Measurements from ENCODE around the gene STX8. TPM values are rescaled to one million over a fixed set of nuclear protein-coding genes. Genes with fewer than 3 reads are reported as not detected.

The STX8 gene
- total RNA-seq, 2 donors from 2014 or later: 57.3 to 73.8 TPM

DNA sequence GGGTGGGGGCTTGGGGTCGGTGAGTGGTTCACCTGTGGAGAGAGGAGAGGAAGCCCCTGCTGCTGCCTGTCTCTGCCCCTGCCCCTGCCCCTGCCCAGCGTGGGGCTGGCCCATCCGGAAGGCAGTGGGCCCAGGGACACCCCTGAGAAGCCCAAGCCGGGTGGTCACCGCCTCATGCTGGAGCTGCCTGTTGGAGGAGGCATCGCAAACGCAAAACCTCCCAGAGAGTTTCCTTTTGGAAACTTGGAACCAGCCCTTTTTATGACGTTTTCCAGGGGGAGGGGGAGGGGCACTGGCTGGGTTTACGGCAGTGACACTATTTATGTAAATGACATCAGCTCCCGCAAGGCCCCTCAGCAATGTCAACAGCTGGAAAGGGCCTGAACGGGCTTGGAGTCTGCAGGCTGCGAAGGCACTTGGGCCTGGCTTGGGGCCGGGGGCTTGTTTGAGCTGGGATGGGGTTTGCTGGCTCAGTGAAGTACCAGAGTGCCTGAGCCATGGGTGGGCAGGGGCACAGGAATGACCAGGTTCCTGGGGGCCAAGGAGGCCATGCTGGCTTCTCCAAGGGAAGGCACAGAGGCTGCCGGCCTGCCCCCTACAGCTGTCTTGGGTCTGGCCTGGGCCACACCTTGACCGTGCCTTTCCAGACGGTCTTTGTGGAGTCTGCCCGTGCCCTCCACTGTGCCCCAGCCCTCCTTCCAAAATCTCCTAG lies 334.8 kb downstream of the STX8 start:
- no peaks in the 10 kb centered on the region for H3K27me3 Mint-ChIP-seq
- ATAC-seq (replicated peaks): no peak
- H3K9me3 Mint-ChIP-seq: no peaks in the 10 kb centered on the region
- no peaks in the 10 kb centered on the region for H3K36me3 Mint-ChIP-seq (ENCODE audit: low read depth)
- no peak overlapping the region for H3K27ac Mint-ChIP-seq
- peaks cover 5% of the 10 kb centered on the region for H3K4me1 Mint-ChIP-seq
- H3K4me3 Mint-ChIP-seq: peak overlapping the region; percentile 11

GRCh38 chr17:9239793-9240658 lies 335.6 kb downstream of the STX8 start:
- Mint-ChIP-seq H3K36me3 (ENCODE audit: low read depth) (no peaks in the 10 kb centered on the region), H3K27ac (peak overlapping the region; percentile 62), H3K27me3 (no peaks in the 10 kb centered on the region), H3K4me1 (peaks cover 9% of the 10 kb centered on the region), H3K4me3 (peak overlapping the region; percentile 82), H3K9me3 (no peaks in the 10 kb centered on the region)
- ATAC-seq (replicated peaks): peak; percentile 71

DNA sequence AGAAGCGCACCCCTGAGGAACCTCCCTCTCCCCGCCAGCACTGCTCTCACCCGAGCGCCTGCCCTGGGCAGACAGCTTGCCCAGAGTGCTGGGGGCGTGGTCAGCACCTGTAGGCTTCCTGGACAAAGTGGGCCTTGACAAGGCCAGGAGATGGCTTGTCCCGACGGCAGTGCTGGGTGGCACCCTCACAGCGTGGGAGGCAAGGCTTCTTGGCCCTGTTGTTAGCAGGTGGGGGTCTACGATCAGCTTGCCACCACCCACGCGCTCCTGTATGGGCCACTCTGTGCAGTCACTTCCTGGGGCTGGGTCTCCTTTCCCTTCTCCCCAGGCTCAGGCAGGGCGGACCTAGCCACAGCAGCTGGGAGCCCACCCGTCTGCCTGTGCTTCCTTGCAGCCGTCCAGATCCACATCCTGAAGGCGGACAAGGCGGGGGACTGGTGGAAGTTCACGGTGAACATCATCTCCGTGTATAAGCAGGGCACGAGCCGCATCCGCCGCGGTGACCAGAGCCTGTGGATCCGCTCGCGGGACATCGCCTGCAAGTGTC lies 336.3 kb downstream of the STX8 start:
- Mint-ChIP-seq H3K4me3 (peak overlapping the region; percentile 82), H3K9me3 (no peaks in the 10 kb centered on the region), H3K4me1 (peaks cover 9% of the 10 kb centered on the region), H3K36me3 (ENCODE audit: low read depth) (no peaks in the 10 kb centered on the region), H3K27ac (peak overlapping the region; percentile 62), H3K27me3 (no peaks in the 10 kb centered on the region)
- ATAC-seq (replicated peaks): peak; percentile 21

GRCh38 chr17:9238340-9239245 lies 337.0 kb downstream of the STX8 start:
- H3K4me3 Mint-ChIP-seq: peak overlapping the region; percentile 82
- H3K27ac Mint-ChIP-seq: peak overlapping the region; percentile 62
- H3K36me3 Mint-ChIP-seq (ENCODE audit: low read depth): no peaks in the 10 kb centered on the region
- H3K4me1 Mint-ChIP-seq: peaks cover 9% of the 10 kb centered on the region
- no peaks in the 10 kb centered on the region for H3K27me3 Mint-ChIP-seq
- ATAC-seq (replicated peaks): no peak
- no peaks in the 10 kb centered on the region for H3K9me3 Mint-ChIP-seq

DNA sequence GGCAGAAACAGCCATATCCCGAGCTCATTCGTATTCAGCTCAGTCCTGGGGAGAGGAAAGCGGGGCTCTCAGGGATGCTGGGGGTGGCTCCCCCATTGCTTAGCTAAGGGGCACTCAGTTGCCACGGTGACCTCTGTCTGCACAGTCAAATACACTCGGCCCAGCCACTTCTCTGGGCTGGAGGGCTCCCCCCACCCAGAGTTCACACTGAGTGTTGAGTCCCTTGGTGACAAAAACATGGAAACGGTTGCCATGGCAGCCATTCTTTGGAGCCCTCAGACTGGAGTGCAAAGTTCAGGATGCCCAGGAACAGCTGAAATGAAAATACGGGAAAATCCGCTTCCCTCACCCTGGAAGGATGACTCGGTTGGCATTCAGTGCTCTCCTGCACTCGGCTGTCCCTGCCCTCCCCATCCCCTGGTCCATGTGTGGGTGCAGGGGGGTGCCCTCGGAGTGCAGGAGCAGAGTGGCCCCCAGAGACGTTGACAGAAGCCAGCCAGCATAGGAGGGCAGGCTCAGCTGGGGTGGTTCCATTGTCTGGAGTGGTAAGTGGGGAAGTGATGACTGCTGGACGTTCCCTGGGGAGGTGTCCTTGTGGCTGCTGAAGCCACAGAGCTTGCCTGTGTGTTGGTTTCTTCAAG lies 337.8 kb downstream of the STX8 start:
- H3K4me1 Mint-ChIP-seq: peaks cover 9% of the 10 kb centered on the region
- no peak overlapping the region for H3K27ac Mint-ChIP-seq
- H3K27me3 Mint-ChIP-seq: no peaks in the 10 kb centered on the region
- no peak overlapping the region for H3K4me3 Mint-ChIP-seq
- no peaks in the 10 kb centered on the region for H3K36me3 Mint-ChIP-seq (ENCODE audit: low read depth)
- ATAC-seq (replicated peaks): no peak
- H3K9me3 Mint-ChIP-seq: no peaks in the 10 kb centered on the region

DNA sequence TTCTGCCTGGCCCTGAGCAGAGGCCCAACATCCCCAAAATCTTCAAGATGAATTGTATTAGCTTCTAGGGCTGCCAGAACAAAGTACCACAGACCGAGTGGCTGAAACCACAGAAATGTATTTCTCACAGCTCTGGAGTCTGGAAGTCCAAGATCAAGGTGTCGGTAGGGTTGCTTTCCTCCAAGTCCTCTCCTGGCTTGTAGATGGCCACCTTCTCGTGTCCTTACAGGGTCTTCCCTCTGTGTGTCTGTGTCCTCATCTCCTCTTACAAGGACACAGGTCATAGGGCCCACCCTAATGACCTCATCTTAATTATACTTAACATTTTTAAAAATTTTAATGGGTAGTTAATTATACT lies 338.6 kb downstream of the STX8 start:
- no peaks in the 10 kb centered on the region for H3K27me3 Mint-ChIP-seq
- H3K4me3 Mint-ChIP-seq: no peak overlapping the region
- H3K4me1 Mint-ChIP-seq: peaks cover 9% of the 10 kb centered on the region
- no peak overlapping the region for H3K27ac Mint-ChIP-seq
- ATAC-seq (replicated peaks): no peak
- no peaks in the 10 kb centered on the region for H3K9me3 Mint-ChIP-seq
- no peaks in the 10 kb centered on the region for H3K36me3 Mint-ChIP-seq (ENCODE audit: low read depth)

DNA sequence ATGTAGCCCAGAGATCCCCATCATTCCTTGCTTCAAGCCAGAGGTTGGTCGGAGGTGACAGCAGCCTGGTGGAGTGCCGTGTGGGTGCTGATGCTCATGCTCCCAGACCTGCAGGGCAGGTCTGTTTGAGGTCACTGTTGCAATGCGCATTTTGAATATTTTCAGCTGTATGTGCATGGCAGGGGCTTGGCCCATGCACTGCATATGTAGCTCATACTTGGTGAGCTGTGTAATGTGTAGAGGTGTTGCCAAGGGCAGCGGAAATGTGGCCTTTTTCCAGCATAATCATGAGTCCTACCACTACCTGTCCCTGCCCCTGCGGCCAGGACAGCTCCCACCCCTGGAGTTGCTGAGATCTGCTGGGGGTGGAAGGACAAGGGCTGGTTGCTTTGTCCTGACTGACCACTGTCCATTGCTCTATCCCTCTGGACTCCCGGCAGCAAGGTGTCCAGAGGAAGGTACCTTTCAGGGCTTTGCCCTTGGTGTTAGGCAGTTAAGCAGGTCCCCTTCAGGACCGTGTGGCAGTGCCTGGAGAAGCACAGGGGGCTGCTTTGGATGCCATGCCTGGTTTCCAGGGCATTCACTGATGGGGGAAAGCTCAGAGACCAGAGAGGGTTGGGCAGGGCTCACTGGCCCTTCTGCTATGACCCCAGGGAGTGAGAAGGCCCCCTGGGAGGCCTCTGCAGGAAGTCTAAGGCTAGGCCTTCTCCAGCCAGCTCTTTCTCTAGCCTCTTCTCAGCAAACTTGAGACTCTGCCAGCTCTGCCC lies 339.2 kb downstream of the STX8 start:
- no peaks in the 10 kb centered on the region for H3K36me3 Mint-ChIP-seq (ENCODE audit: low read depth)
- ATAC-seq (replicated peaks): no peak
- peaks cover 9% of the 10 kb centered on the region for H3K4me1 Mint-ChIP-seq
- no peaks in the 10 kb centered on the region for H3K9me3 Mint-ChIP-seq
- no peaks in the 10 kb centered on the region for H3K27me3 Mint-ChIP-seq
- H3K27ac Mint-ChIP-seq: no peak overlapping the region
- no peak overlapping the region for H3K4me3 Mint-ChIP-seq

DNA sequence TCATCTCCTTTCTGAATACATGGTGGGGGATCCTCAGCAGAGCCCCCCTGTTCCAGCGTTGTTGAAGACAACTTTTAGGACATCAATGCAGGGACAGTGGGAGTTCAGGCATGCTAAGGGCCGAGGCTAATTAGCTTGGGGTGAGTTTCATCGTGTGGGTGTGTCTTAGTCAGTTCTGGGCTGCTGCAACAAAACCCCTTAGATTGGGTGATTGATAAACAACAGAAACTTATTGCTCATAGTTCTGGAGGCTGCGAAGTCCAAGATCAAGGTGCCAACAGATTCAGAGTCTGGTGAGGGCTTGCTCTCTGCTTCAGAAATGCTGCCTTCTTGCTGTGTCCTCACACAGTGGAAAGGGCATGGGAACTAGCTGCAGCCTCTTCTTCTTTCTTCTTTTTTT lies 340.3 kb downstream of the STX8 start:
- Mint-ChIP-seq H3K4me1 (peaks cover 9% of the 10 kb centered on the region), H3K27me3 (no peaks in the 10 kb centered on the region), H3K4me3 (no peak overlapping the region), H3K9me3 (no peaks in the 10 kb centered on the region), H3K27ac (peak overlapping the region; percentile 63), H3K36me3 (ENCODE audit: low read depth) (no peaks in the 10 kb centered on the region)
- peak; percentile 72 for ATAC-seq (replicated peaks)

GRCh38 chr17:9234389-9234945 lies 341.2 kb downstream of the STX8 start:
- H3K27me3 Mint-ChIP-seq: no peaks in the 10 kb centered on the region
- H3K27ac Mint-ChIP-seq: no peak overlapping the region
- peaks cover 9% of the 10 kb centered on the region for H3K4me1 Mint-ChIP-seq

DNA sequence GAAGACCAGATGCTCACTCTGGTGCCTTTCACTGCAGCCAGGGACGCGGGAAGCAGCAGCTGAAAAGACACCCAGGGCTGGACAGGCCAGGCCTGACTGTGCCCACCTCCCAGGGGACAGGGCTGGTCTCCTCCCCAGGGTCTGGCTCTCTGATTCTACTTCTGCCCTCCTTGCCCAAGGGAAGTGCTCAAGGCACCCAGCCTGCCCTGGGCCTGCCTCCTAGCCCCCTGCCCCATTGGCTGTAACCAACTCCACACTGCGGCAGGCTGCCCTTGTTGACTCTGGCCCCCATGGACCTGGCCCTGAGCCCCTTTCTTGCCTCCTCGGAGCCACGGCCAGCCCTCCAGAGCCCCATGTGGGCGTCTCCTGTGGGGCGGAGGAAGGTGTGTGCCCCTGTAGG lies 341.9 kb downstream of the STX8 start:
- H3K4me1 Mint-ChIP-seq: peaks cover 7% of the 10 kb centered on the region
- no peak overlapping the region for H3K27ac Mint-ChIP-seq
- no peaks in the 10 kb centered on the region for H3K36me3 Mint-ChIP-seq (ENCODE audit: low read depth)
- H3K4me3 Mint-ChIP-seq: no peak overlapping the region
- no peaks in the 10 kb centered on the region for H3K9me3 Mint-ChIP-seq
- H3K27me3 Mint-ChIP-seq: no peaks in the 10 kb centered on the region
- ATAC-seq (replicated peaks): no peak

More at GRCh38 chr17:9234389-9234945, 341.2 kb downstream of the STX8 start:
- Mint-ChIP-seq H3K4me3 (no peak overlapping the region), H3K9me3 (no peaks in the 10 kb centered on the region), H3K36me3 (ENCODE audit: low read depth) (no peaks in the 10 kb centered on the region)
- no peak for ATAC-seq (replicated peaks)

- no peak overlapping the region for H3K27ac Mint-ChIP-seq
- H3K9me3 Mint-ChIP-seq: no peaks in the 10 kb centered on the region
- H3K4me3 Mint-ChIP-seq: no peak overlapping the region
- no peak for ATAC-seq (replicated peaks)
- no peaks in the 10 kb centered on the region for H3K36me3 Mint-ChIP-seq (ENCODE audit: low read depth)
- H3K27me3 Mint-ChIP-seq: no peaks in the 10 kb centered on the region
- H3K4me1 Mint-ChIP-seq: peaks cover 4% of the 10 kb centered on the region
Observed at GRCh38 chr17:9233271-9233599, 342.4 kb downstream of the STX8 start.

DNA sequence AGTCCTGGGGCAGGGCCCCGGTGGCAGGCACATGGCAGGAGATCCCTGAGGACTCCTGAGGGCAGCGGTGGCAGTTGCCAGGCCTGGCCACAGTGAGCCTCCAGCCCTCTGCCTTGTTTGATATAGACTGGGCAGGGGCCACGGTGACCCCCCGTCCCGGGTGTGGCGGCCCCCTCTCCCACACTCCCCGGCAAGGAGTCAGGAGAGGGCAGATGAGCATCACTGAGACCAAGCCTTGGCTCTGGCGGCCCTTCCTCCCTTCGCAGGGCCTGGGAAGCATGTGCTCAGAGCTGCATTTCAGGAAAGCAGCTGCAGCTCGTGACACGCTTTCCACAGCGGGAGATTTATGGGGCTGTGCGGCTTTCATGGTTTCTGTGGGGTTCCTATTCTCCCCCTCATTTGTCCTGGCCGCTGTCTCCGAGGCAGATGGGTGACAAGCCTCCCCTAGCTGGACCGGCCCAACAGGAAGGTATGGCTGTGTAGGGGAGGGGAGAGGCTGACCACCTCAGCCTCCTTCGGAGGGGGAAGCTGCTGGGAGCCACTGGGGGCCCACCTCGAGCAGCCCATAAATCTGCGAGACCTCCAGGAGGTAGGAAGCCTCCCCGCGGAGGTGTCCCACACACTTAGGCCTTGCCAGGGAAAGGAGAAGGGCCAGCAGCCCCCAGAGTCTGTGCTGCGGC lies 342.9 kb downstream of the STX8 start:
- Mint-ChIP-seq H3K4me3 (no peak overlapping the region), H3K27ac (no peak overlapping the region), H3K27me3 (no peaks in the 10 kb centered on the region), H3K36me3 (ENCODE audit: low read depth) (no peaks in the 10 kb centered on the region), H3K9me3 (no peaks in the 10 kb centered on the region), H3K4me1 (peaks cover 4% of the 10 kb centered on the region)
- ATAC-seq (replicated peaks): no peak

GRCh38 chr17:9232155-9232475 lies 343.5 kb downstream of the STX8 start:
- no peaks in the 10 kb centered on the region for H3K9me3 Mint-ChIP-seq
- H3K36me3 Mint-ChIP-seq (ENCODE audit: low read depth): no peaks in the 10 kb centered on the region
- no peak overlapping the region for H3K27ac Mint-ChIP-seq
- H3K4me3 Mint-ChIP-seq: no peak overlapping the region
- H3K4me1 Mint-ChIP-seq: peaks cover 4% of the 10 kb centered on the region
- no peaks in the 10 kb centered on the region for H3K27me3 Mint-ChIP-seq
- ATAC-seq (replicated peaks): no peak

Data from activated T-helper 17 cell treated with anti-CD3 and anti-CD28 coated beads, Interleukin-2, amount 50 U/mL, for 72 hours (primary cell).